ENCODE measurements around the gene USP2.
A peak's percentile ranks its signal among the peaks of the same experiment; 100 is the strongest.

Gene USP2

DNA sequence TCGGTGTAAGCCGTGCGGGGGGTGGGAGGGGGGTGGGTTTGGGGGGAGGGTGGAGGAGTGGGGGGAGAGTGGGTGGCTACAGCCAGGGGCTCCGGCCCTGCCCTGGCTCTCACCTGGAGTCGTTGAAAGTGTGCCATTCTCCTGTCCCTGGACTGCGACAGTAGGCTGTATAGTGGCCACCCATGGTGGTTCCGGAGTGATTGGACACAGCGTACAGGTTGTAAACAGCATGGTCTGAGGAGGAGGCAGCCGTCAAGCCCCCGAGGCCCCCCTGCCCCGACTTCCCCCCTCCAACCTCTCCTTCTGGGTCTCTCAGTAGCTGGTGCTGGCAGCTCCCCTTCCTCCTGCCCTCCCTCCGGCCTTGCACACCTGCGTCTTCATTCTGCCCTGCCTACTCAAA lies 24.4 kb downstream of the USP2 start:
- Histone ChIP-seq H3K4me3 (ENCODE audit: low read depth in 1 of 2, low read length in 2 of 2) (no peak overlapping the region), H3K27ac (ENCODE audit: low read depth, low read length) (no peak overlapping the region), H3K36me3 (ENCODE audit: insufficient read depth, low read length) (no peaks in the 10 kb centered on the region), H3K27me3 (ENCODE audit: control insufficient read depth in 1 of 2, insufficient read depth in 2 of 2, low read length in 2 of 2) (no peaks in the 10 kb centered on the region), H3K9me3 (ENCODE audit: low read length) (no peaks in the 10 kb centered on the region), H3K4me1 (ENCODE audit: insufficient read depth, low read length) (peaks cover 16% of the 10 kb centered on the region), H3K9ac (ENCODE audit: low read length) (no peak overlapping the region)

DNA sequence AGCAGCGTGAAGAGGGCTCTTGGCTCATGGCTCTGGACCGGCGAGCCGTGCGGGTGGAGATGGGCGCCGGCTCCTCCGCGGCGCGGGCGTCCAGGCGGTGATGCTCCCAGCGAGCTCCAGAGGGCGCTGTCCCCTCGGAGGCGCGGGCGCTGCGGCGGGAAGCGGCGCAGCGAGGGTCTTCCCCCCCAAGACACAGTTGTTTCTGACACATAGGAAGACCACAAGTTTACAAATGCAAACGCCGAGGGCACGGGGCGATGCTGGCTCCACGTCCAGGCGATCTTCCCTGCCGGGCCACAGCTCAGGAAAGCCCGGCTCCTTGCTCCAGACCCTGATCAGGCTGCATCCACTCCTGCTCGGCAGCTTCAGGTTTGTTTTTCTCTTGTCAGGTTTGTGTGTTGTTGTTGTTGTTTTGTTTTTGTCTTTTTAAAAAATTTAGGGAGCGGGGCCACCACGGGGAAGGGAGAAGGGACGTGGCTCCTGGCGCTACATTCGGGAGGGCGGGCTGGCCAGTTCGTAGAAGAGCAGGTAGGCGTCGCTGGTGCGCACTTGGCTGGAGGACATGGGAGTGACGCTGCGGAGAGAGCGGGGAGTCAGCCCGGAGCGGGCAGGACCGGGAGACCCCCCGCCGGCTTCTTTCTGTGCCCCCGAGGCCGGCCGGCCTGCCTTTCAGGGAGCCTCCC lies 25.0 kb downstream of the USP2 start:
- Histone ChIP-seq H3K27me3 (ENCODE audit: control insufficient read depth in 1 of 2, insufficient read depth in 2 of 2, low read length in 2 of 2) (no peaks in the 10 kb centered on the region), H3K4me3 (ENCODE audit: low read depth in 1 of 2, low read length in 2 of 2) (peak overlapping the region; percentile 62 to 83)

DNA sequence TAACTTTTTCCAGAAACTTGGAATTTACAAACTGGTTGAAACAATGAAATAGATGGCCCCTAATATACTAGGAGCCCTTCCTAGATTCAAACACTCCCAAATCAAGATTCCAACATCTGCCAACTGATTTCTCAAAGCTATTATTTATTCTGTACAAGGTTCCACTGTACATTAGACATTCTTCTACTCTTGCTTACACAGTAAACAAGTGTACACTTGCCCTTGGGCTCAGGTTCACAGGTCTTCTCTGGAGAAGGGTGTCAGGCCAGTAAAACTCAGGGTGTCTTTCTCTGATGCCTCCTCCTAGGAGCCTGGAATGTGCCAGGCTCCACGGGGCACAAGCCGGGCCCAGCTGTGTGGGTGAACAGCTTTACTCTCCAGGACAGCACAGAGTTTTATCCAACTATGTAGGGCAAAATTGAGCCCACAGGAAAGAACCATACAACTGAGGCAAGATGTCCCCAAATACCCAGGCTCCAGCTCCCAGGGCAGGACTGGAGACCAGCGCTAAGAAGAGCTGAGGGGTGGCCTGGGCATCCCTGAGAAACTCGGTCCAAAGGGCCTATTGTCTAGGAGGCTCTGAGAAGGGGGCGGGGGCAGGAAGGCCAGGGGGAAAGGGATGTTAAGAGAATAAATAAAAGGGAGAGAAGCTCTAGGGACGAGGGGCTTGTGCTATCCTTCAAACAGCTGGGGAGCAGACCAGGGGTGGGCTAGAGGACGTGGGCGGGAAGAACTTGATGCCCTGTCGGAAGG lies 26.2 kb downstream of the USP2 start:
- H3K9me3 ChIP-seq (ENCODE audit: low read length): no peaks in the 10 kb centered on the region
- no peak overlapping the region for H3K4me3 ChIP-seq (ENCODE audit: low read depth in 1 of 2, low read length in 2 of 2)
- H3K4me1 ChIP-seq (ENCODE audit: insufficient read depth, low read length): peaks cover 3% of the 10 kb centered on the region
- no peak overlapping the region for H3K27ac ChIP-seq (ENCODE audit: low read depth, low read length)
- H3K27me3 ChIP-seq (ENCODE audit: control insufficient read depth in 1 of 2, insufficient read depth in 2 of 2, low read length in 2 of 2): no peaks in the 10 kb centered on the region
- H3K9ac ChIP-seq (ENCODE audit: low read length): no peak overlapping the region
- no peaks in the 10 kb centered on the region for H3K36me3 ChIP-seq (ENCODE audit: insufficient read depth, low read length)

More for the DNA sequence above, 25.0 kb downstream of the USP2 start:
- peaks cover 10% of the 10 kb centered on the region for H3K4me1 ChIP-seq (ENCODE audit: insufficient read depth, low read length)
- H3K27ac ChIP-seq (ENCODE audit: low read depth, low read length): no peak overlapping the region
- no peaks in the 10 kb centered on the region for H3K9me3 ChIP-seq (ENCODE audit: low read length)
- peak overlapping the region; percentile 72 for H3K9ac ChIP-seq (ENCODE audit: low read length)
- H3K36me3 ChIP-seq (ENCODE audit: insufficient read depth, low read length): no peaks in the 10 kb centered on the region

DNA sequence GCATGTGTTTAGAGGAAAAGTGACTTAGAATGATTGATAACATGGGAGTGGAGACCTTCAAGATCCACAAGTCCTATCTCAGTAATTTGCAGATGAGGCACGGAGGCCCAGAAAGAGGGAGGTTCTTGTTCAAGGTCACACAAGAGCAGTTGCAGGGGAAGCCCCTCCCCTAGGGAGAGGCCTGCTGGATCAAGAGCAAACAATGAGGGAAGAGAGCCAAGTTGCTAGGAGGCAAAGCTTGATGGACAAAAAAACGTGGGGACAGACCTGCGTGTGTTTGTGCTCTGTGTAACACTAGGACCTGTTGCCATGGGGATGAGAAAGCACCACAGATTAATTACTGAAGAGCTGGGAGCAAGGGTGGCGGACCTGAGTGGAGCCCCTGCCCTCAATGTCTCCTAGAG lies 28.6 kb downstream of the USP2 start:
- no peak overlapping the region for H3K4me3 ChIP-seq (ENCODE audit: low read depth in 1 of 2, low read length in 2 of 2)
- H3K4me1 ChIP-seq (ENCODE audit: insufficient read depth, low read length): peaks cover 3% of the 10 kb centered on the region
- no peaks in the 10 kb centered on the region for H3K36me3 ChIP-seq (ENCODE audit: insufficient read depth, low read length)
- no peak overlapping the region for H3K9ac ChIP-seq (ENCODE audit: low read length)
- H3K27ac ChIP-seq (ENCODE audit: low read depth, low read length): no peak overlapping the region
- no peaks in the 10 kb centered on the region for H3K27me3 ChIP-seq (ENCODE audit: control insufficient read depth in 1 of 2, insufficient read depth in 2 of 2, low read length in 2 of 2)
- H3K9me3 ChIP-seq (ENCODE audit: low read length): no peaks in the 10 kb centered on the region

DNA sequence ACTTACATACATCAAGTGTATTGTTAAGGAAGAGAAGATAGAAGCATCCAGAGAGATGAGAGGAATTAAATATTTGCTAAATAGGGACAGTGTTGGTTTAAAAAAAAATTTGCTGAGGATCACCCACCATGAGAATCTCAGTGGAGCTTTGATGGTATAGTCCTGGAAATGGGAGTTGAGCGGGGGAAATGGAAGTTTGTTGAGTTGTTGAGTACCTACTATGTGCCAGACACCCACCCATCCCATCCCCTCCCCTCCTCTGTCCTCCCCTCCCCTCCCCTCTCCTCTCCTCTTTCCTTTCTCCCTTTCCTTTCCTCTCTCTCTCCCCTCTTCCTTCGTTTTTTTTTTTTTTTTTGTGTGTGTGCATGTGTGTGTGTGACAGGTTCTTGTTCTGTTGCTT lies 30.3 kb downstream of the USP2 start:
- Histone ChIP-seq H3K4me3 (ENCODE audit: low read depth in 1 of 2, low read length in 2 of 2) (no peak overlapping the region), H3K27me3 (ENCODE audit: control insufficient read depth in 1 of 2, insufficient read depth in 2 of 2, low read length in 2 of 2) (no peaks in the 10 kb centered on the region), H3K27ac (ENCODE audit: low read depth, low read length) (no peak overlapping the region), H3K9ac (ENCODE audit: low read length) (no peak overlapping the region), H3K4me1 (ENCODE audit: insufficient read depth, low read length) (peaks cover 3% of the 10 kb centered on the region), H3K9me3 (ENCODE audit: low read length) (no peaks in the 10 kb centered on the region), H3K36me3 (ENCODE audit: insufficient read depth, low read length) (no peaks in the 10 kb centered on the region)

DNA sequence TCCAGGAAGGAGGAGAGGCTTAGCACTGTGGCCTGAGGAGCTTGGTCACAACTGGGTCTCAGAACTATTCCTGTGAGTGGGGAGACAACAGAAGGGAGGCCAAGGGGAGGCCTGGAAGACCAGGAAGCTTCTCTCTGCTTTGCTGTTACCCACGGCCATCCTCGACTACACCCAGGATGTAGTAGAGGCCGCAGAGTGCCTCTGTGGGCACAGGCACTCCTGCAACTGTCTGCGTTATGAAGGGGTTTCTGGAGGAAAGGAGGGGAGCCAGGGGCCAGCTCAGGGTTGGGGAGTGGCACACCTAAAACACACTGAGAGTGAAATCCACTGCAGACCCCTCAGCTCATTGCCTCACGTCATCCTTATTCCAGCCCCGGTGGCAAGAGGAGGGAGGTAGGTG lies 31.2 kb downstream of the USP2 start:
- Histone ChIP-seq H3K9me3 (ENCODE audit: low read length) (no peaks in the 10 kb centered on the region), H3K27me3 (ENCODE audit: control insufficient read depth in 1 of 2, insufficient read depth in 2 of 2, low read length in 2 of 2) (no peaks in the 10 kb centered on the region), H3K36me3 (ENCODE audit: insufficient read depth, low read length) (no peaks in the 10 kb centered on the region), H3K9ac (ENCODE audit: low read length) (no peak overlapping the region), H3K4me3 (ENCODE audit: low read depth in 1 of 2, low read length in 2 of 2) (no peak overlapping the region), H3K27ac (ENCODE audit: low read depth, low read length) (no peak overlapping the region), H3K4me1 (ENCODE audit: insufficient read depth, low read length) (no peaks in the 10 kb centered on the region)

DNA sequence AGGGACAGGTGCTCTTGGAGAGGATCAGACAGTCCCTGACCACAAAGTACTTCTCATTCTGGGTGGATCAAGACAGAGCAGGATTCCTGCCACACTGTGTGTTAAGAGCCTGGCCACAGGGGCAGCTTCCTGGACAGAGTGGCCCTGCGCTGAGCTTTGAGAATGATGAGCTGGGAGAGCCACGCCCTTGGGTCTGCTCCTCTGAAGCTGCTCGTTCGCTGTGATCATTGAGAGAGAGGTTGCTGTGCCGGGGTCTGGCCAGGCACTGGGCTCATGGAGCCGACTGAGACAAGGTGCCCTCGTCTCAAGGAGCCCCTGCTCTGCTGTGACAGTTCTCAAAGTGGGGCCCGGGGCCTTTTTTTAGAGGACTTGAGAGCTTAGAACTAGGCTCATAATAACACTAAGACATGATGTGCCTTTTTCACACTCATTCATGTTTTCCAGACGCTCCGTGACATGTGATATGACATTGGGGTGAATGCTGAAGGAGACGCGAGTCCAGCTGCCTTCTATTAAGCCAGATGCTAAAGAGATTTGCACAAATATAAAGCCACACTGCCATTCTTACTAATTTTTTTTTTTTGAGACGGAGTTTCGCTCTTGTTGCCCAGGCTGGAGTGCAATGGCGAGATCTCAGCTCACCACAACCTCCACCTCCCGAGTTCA lies 33.4 kb downstream of the USP2 start:
- H3K27me3 ChIP-seq (ENCODE audit: control insufficient read depth in 1 of 2, insufficient read depth in 2 of 2, low read length in 2 of 2): no peaks in the 10 kb centered on the region
- H3K4me1 ChIP-seq (ENCODE audit: insufficient read depth, low read length): no peaks in the 10 kb centered on the region
- no peak overlapping the region for H3K9ac ChIP-seq (ENCODE audit: low read length)
- H3K4me3 ChIP-seq (ENCODE audit: low read depth in 1 of 2, low read length in 2 of 2): no peak overlapping the region
- no peak overlapping the region for H3K27ac ChIP-seq (ENCODE audit: low read depth, low read length)
- H3K36me3 ChIP-seq (ENCODE audit: insufficient read depth, low read length): no peaks in the 10 kb centered on the region
- no peaks in the 10 kb centered on the region for H3K9me3 ChIP-seq (ENCODE audit: low read length)

DNA sequence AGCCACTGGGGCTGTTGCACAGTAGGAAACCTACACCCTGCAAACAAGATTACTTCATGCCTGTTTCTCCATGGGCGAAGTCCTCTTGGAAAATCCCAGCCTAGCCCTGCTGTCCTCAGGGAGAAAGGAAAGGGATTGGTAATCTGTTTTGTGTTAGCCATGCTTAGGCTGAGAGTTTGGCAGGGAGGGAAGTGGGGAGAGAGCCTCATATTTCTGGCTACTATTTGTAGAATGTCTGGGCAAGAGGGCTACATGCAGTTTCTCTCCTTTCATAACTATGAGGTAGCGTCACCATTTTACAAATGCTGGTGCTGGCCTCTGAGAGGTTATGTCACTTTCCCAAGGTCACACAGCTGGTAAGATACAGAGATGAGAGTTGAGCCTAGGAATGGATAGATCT lies 34.2 kb downstream of the USP2 start:
- Histone ChIP-seq H3K27ac (ENCODE audit: low read depth, low read length) (no peak overlapping the region), H3K4me1 (ENCODE audit: insufficient read depth, low read length) (no peaks in the 10 kb centered on the region), H3K36me3 (ENCODE audit: insufficient read depth, low read length) (no peaks in the 10 kb centered on the region)

DNA sequence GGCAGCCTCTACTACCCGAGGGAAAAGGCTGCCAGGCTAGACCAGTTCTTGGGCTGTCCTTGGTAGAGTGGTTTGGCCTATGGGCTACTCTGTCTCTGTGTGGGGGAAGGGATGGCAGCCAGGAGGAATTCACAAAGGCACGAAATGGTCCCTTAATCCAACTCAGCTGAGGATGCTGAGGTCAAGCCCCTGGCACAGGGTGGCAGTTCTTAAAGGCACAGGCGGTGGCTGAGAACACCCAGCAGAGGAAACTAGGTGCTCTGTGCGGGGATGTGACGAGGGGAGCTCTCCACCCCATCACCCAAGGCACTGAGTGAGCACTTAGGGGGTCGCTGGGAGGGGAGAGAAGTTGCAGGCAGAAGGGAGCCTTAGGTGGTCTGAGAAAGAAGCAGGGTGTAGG lies 34.9 kb downstream of the USP2 start, which contains the start of gene MFRP:
Gene MFRP, minus strand, starts transcription at position 101 of the 400 bp plus-strand sequence. CDS start 192 bp downstream, outside the sequence.
- Histone ChIP-seq H3K36me3 (ENCODE audit: insufficient read depth, low read length) (no peaks in the 10 kb centered on the region), H3K9ac (ENCODE audit: low read length) (no peak within 1 kb of the TSS), H3K4me3 (ENCODE audit: low read depth in 1 of 2, low read length in 2 of 2) (no peak within 1 kb of the TSS), H3K27me3 (ENCODE audit: control insufficient read depth in 1 of 2, insufficient read depth in 2 of 2, low read length in 2 of 2) (no peaks in the 10 kb centered on the region), H3K4me1 (ENCODE audit: insufficient read depth, low read length) (no peaks in the 10 kb centered on the region), H3K9me3 (ENCODE audit: low read length) (no peaks in the 10 kb centered on the region), H3K27ac (ENCODE audit: low read depth, low read length) (no peak within 1 kb of the TSS)

More for the DNA sequence above, 34.2 kb downstream of the USP2 start:
- Histone ChIP-seq H3K9me3 (ENCODE audit: low read length) (no peaks in the 10 kb centered on the region), H3K27me3 (ENCODE audit: control insufficient read depth in 1 of 2, insufficient read depth in 2 of 2, low read length in 2 of 2) (no peaks in the 10 kb centered on the region), H3K9ac (ENCODE audit: low read length) (no peak overlapping the region), H3K4me3 (ENCODE audit: low read depth in 1 of 2, low read length in 2 of 2) (no peak overlapping the region)

DNA sequence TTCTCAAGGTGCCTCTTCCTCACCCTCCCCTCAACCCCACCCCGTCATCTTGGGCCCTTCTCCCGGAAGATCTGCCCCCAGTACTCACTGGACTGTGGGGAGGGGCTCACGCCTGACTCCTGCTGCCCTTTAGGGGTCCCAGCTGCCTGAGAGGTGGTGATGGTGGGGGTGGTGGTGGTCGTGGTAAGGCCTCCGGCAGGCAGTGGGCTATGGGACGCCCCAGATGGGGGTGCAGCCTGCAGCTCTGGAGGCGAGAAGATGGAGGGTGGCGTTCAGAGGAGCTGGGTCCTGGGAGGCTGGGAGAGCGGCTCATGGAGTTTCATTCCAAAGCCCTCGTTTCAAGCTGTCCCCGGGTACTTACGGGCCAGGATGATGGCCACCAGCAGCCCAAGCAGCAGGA lies 35.8 kb downstream of the USP2 start:
- Histone ChIP-seq H3K9ac (ENCODE audit: low read length) (no peak overlapping the region), H3K36me3 (ENCODE audit: insufficient read depth, low read length) (no peaks in the 10 kb centered on the region), H3K4me3 (ENCODE audit: low read depth in 1 of 2, low read length in 2 of 2) (no peak overlapping the region), H3K4me1 (ENCODE audit: insufficient read depth, low read length) (peaks cover 6% of the 10 kb centered on the region), H3K9me3 (ENCODE audit: low read length) (no peaks in the 10 kb centered on the region), H3K27me3 (ENCODE audit: control insufficient read depth in 1 of 2, insufficient read depth in 2 of 2, low read length in 2 of 2) (peaks cover 0 to 6% of the 10 kb centered on the region in 2 donors), H3K27ac (ENCODE audit: low read depth, low read length) (no peak overlapping the region)

DNA sequence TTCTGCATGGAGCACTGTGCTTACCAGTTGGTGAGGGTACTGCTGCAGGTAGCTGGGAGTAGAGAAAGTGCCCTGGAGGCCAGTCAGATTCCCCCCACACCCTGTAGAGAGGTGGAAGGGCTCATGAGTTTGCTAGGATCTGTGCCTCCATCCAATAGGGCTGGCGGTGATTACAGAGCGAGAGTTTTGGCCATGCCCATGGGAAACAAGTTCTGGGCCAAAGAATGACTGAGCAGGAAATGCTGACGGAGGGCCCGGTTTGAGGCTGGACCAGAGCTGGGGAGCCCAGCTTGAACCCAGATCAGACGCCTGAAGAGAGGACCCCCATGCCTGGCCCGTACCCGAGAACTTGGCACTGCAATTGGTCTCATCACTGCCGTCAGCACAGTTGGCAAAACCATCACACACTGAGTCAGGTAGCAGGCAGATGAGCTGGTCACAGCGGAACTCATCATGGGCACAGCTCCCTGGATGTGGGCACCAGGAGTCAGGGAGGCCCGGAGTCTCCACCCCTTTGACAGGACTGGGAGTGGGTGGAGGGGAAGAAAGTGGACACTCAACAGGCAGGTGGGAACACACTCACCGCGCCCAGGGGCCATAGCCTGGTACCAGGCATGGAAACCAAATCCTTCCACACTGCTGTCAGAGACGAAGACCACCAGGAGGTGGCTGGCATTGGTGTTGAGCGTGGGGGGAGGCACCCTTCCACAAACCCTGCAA lies 37.0 kb downstream of the USP2 start:
- peaks cover 7% of the 10 kb centered on the region for H3K4me1 ChIP-seq (ENCODE audit: insufficient read depth, low read length)
- H3K27ac ChIP-seq (ENCODE audit: low read depth, low read length): no peak overlapping the region
- no peak overlapping the region for H3K9ac ChIP-seq (ENCODE audit: low read length)
- no peaks in the 10 kb centered on the region for H3K9me3 ChIP-seq (ENCODE audit: low read length)
- H3K4me3 ChIP-seq (ENCODE audit: low read depth in 1 of 2, low read length in 2 of 2): no peak overlapping the region
- peaks cover 0 to 9% of the 10 kb centered on the region in 2 donors for H3K27me3 ChIP-seq (ENCODE audit: control insufficient read depth in 1 of 2, insufficient read depth in 2 of 2, low read length in 2 of 2)
- no peaks in the 10 kb centered on the region for H3K36me3 ChIP-seq (ENCODE audit: insufficient read depth, low read length)
